Kidney epithelial cell (primary cell): Measurements from ENCODE around the gene PLPPR1. TPM values are rescaled to one million over a fixed set of nuclear protein-coding genes. Genes with fewer than 3 reads are reported as not detected.

Source experiments
- DNase-seq: peaks from one replicate; pipeline ENCODE4 v3.0.0-alpha.2; 2010; ENCODE audit warnings: low read depth
- H3K27me3 ChIP-seq: 2 replicates; pipeline ENCODE4 v1.6.0; 2011; ENCODE audit warnings: low read length; ENCODE audit not compliant: control insufficient read depth, insufficient read depth
- H3K36me3 ChIP-seq: 2 replicates; pipeline ENCODE4 v1.5.1; 2011; ENCODE audit warnings: low read length; ENCODE audit not compliant: control insufficient read depth, insufficient read depth
- H3K4me3 ChIP-seq: 2 replicates; pipeline ENCODE4 v1.5.1; 2011; ENCODE audit warnings: low read depth, mild to moderate bottlenecking, control low read depth, low read length
- total RNA-seq: library from RNA; depleted of rRNA; stranded (reverse); fragments of >200 nt; gene quantifications from 2 replicates; pipeline ENCODE4 v1.2.3, GENCODE V29; 2015
- TF ChIP-seq, protein P1 (sequence below): IDR thresholded peaks from 2 replicates; pipeline ENCODE4 v1.5.1; 2011; ENCODE audit warnings: mild to moderate bottlenecking, moderate library complexity, low read length, control low read depth, inconsistent platforms; ENCODE audit not compliant: insufficient read depth, poor library complexity, severe bottlenecking

The PLPPR1 gene
- total RNA-seq, 1 donor from 2014 or later = 0.08 TPM

DNA sequence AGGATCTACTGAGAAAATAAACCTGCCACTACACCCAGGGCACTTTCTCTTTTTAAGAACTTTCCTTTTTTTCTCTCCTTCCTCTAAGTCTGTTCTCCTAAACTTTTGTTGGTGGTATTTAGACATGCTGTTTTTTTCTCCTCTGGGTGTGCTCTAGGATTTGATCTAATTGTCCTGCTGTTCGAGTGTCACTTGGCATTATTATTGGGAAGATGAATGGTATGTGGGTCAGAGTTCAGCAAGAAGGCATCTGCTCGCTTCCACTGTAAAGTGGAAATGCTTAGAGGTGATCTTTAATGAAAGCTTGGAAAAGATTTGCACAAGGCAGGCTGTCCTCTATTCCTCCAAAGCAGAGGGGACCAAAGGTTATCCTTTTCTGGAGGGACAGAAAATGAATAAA, 1.3 kb upstream of the PLPPR1 start:
- Histone ChIP-seq H3K36me3 (no peaks in the 10 kb centered on the region), H3K27me3 (peaks cover 39% of the 10 kb centered on the region), H3K4me3 (no peak overlapping the region)
- no peak for DNase-seq
- TF ChIP-seq, protein P1, sequence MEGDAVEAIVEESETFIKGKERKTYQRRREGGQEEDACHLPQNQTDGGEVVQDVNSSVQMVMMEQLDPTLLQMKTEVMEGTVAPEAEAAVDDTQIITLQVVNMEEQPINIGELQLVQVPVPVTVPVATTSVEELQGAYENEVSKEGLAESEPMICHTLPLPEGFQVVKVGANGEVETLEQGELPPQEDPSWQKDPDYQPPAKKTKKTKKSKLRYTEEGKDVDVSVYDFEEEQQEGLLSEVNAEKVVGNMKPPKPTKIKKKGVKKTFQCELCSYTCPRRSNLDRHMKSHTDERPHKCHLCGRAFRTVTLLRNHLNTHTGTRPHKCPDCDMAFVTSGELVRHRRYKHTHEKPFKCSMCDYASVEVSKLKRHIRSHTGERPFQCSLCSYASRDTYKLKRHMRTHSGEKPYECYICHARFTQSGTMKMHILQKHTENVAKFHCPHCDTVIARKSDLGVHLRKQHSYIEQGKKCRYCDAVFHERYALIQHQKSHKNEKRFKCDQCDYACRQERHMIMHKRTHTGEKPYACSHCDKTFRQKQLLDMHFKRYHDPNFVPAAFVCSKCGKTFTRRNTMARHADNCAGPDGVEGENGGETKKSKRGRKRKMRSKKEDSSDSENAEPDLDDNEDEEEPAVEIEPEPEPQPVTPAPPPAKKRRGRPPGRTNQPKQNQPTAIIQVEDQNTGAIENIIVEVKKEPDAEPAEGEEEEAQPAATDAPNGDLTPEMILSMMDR = no peak

DNA sequence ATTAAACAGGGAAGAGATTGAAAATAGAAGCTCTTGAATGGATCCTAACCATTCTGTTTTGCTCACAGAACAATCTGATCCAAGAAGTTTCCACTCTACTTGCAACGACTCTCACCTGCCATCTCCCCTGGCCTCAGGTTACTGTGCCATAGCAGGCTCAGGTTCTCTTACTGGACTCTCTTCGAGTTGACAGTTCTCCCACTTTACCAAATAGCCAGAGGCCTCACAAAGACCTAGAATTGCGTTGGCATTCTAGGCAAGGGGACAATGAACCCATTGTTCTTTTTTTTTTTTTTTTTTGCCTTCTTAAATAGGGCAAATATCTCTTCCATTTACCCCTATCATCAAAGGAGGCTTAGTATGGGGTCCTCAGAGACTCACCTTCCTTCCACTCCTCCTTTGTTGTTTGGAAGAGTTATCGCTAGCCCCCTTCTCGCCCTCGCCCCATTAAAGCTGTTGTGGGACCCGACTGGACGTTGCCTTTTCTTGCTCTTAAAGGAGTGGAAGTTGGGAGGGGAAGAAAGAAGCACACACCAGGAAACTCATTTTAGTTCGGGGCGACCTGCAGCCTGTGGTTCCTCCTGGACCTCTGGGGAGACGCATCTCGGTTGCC, 688 bp upstream of the PLPPR1 start:
- peak overlapping the region; percentile 47 for H3K4me3 ChIP-seq
- no peak for DNase-seq
- TF ChIP-seq, protein P1 = no peak
- no peaks in the 10 kb centered on the region for H3K36me3 ChIP-seq
- H3K27me3 ChIP-seq = peaks cover 39% of the 10 kb centered on the region

DNA sequence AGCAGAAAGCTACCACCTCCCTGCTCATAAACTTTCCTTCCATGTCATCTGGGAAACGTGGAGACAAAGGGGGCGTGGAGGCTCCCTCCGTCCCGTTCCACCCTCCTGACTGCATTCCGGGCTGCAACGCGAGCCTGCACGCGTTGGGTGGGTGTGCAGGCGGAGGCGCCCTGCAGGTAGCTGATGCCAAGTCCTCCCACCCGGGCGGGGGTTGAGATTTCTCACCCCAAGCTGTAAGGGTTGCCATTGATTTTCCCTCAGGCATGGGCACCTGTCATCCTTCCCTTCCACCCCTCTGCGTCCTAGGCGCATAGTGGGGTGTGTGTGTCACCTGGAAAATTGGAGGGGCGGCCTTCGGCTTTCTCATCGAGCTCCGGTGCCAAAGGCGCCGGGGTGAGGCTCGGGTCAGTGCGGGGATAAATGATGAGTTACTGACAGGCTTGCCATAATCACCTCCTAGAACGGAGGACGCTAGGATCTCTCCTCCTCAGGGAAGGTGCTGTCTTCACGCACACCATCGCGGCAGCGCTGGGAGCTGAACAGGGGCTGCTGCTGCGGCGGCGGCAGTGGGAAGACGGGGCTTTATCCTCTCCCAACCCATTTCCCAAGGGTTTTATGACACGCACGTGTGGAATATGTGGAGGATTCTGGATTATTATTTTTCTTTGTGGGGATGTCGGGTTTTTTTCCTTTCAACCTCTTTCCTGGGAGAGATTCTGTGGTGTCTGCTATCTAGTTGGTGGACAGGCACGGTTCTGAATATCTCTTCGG, 973 bp downstream of the PLPPR1 start:
- DNase-seq = no peak
- Histone ChIP-seq H3K4me3 (peak overlapping the region; percentile 47), H3K36me3 (no peaks in the 10 kb centered on the region), H3K27me3 (peaks cover 39% of the 10 kb centered on the region)
- TF ChIP-seq, protein P1 = no peak

DNA sequence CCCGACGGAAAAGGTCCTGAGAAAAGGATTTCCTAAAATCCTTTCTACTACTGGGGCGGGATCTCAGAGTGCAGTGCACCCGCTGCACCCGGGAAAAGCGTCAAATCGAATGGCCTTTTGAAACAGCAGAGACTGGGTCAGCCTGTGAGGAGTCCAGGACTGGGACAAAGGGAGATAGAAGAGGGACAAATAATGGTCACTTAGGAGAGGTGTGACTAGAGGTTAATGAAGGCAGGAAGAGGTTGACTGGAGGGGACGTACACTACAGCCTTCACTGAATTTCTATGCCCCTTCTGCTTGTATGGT, 1.5 kb downstream of the PLPPR1 start:
- H3K36me3 ChIP-seq = no peaks in the 10 kb centered on the region
- H3K27me3 ChIP-seq = peaks cover 39% of the 10 kb centered on the region
- TF ChIP-seq, protein P1 = no peak
- no peak overlapping the region for H3K4me3 ChIP-seq
- no peak for DNase-seq

DNA sequence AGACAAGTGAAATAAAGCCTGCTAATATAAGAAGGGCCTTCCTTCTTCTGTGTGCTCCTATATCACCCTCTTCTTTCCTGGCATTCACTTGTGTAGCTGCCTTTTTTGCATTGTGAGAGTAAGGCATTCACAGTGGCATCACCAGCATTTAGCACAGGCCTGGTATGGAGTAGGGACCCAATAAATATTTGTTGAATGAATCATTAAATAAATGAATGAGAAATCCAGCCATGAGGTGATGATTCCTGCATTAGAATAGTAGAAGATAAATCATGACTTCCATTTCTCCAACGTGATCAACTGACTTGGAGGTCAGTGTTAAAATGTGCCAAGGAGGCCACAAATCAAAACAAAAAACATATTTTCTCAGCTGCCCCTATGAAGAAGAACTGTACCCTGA, 3.9 kb downstream of the PLPPR1 start:
- TF ChIP-seq, protein P1 = no peak
- Histone ChIP-seq H3K27me3 (peaks cover 29% of the 10 kb centered on the region), H3K4me3 (no peak overlapping the region), H3K36me3 (no peaks in the 10 kb centered on the region)
- no peak for DNase-seq
